ENCODE measurements around the gene DTNBP1. TPM values are rescaled to one million over a fixed set of nuclear protein-coding genes. Genes with fewer than 3 reads are reported as not detected.
A peak's percentile ranks its signal among the peaks of the same experiment; 100 is the strongest.

DTNBP1 gene
- polyA plus RNA-seq, 3 donors from 2014 or later = 60.3 to 109 (median 86.4) TPM

DNA sequence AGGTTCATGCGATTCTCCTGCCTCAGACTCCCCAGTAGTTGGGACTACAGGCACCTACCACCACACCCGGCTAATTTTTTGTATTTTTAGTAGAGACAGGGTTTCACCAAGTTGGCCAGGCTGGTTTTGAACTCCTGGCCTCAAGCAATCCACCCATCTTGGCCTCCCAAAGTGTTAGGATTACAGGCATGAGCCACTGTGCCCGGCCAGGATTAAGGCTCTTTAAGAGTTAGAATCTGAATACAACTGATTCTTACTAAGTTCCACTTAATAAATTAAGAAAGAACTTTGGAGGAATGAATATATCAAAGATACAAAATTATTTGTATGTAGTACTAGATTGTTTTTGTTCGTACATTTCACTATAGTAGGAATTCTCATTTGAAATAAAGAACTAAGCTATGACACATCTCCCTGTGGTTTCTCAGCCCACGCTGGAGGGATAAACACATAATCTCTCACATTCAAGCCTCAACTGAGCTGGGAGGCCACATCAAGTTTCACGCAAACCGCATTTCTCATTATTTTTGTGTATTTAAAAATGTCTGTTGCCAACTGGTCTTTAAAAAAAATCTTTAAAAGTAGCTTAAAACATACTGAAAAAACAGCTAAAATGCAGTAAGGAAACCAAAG is 34.2 kb downstream of the DTNBP1 start:
- DNase-seq = peak; percentile 71 to 74 (median 73)
- H3K4me1 Mint-ChIP-seq = peaks cover 60 to 82% of the 10 kb centered on the region in 2 donors
- peak overlapping the region; percentile 14 to 95 (median 81) for H3K27ac Mint-ChIP-seq
- peaks cover 0 to 18% (median 13%) of the 10 kb centered on the region in 3 donors for H3K36me3 Mint-ChIP-seq
- peaks cover 0 to 3% (median 3%) of the 10 kb centered on the region in 3 donors for H3K27me3 Mint-ChIP-seq (ENCODE audit: low read depth in 3 of 3)
- no peaks in the 10 kb centered on the region for H3K9me3 Mint-ChIP-seq
- H3K4me3 Mint-ChIP-seq = peak overlapping the region; percentile 73 to 89 (median 74)

- H3K4me3 Mint-ChIP-seq = peak overlapping the region; percentile 73 to 89 (median 74)
- peaks cover 0 to 13% (median 13%) of the 10 kb centered on the region in 3 donors for H3K36me3 Mint-ChIP-seq
- H3K9me3 Mint-ChIP-seq = no peaks in the 10 kb centered on the region
- no peak for DNase-seq
- peaks cover 0 to 3% (median 3%) of the 10 kb centered on the region in 3 donors for H3K27me3 Mint-ChIP-seq (ENCODE audit: low read depth in 3 of 3)
- H3K27ac Mint-ChIP-seq = peak overlapping the region in 5 of 6 donors; percentile 14 to 95 (median 84)
- peaks cover 52 to 83% of the 10 kb centered on the region in 2 donors for H3K4me1 Mint-ChIP-seq
Observed at GRCh38 chr6:15627821-15628220, 35.0 kb downstream of the DTNBP1 start.

GRCh38 chr6:15626878-15627674 is 35.8 kb downstream of the DTNBP1 start:
- H3K36me3 Mint-ChIP-seq = peaks cover 0 to 13% (median 13%) of the 10 kb centered on the region in 3 donors
- peak overlapping the region; percentile 73 to 89 (median 74) for H3K4me3 Mint-ChIP-seq
- H3K9me3 Mint-ChIP-seq = no peaks in the 10 kb centered on the region
- H3K27me3 Mint-ChIP-seq (ENCODE audit: low read depth in 3 of 3) = peaks cover 0 to 3% (median 3%) of the 10 kb centered on the region in 3 donors
- peaks cover 57 to 87% of the 10 kb centered on the region in 2 donors for H3K4me1 Mint-ChIP-seq
- peak in 1 of 3 donors; percentile 33 for DNase-seq
- H3K27ac Mint-ChIP-seq = peak overlapping the region in 5 of 6 donors; percentile 14 to 95 (median 82)

GRCh38 chr6:15626160-15626559 is 36.7 kb downstream of the DTNBP1 start:
- Mint-ChIP-seq H3K27me3 (ENCODE audit: low read depth in 3 of 3) (peaks cover 0 to 3% (median 3%) of the 10 kb centered on the region in 3 donors), H3K36me3 (peaks cover 0 to 13% (median 13%) of the 10 kb centered on the region in 3 donors), H3K27ac (peak overlapping the region in 2 of 6 donors; percentile 34 to 90), H3K4me3 (peak overlapping the region in 1 of 5 donors; percentile 74), H3K9me3 (no peaks in the 10 kb centered on the region), H3K4me1 (peaks cover 57 to 87% of the 10 kb centered on the region in 2 donors)
- no peak for DNase-seq

DNA sequence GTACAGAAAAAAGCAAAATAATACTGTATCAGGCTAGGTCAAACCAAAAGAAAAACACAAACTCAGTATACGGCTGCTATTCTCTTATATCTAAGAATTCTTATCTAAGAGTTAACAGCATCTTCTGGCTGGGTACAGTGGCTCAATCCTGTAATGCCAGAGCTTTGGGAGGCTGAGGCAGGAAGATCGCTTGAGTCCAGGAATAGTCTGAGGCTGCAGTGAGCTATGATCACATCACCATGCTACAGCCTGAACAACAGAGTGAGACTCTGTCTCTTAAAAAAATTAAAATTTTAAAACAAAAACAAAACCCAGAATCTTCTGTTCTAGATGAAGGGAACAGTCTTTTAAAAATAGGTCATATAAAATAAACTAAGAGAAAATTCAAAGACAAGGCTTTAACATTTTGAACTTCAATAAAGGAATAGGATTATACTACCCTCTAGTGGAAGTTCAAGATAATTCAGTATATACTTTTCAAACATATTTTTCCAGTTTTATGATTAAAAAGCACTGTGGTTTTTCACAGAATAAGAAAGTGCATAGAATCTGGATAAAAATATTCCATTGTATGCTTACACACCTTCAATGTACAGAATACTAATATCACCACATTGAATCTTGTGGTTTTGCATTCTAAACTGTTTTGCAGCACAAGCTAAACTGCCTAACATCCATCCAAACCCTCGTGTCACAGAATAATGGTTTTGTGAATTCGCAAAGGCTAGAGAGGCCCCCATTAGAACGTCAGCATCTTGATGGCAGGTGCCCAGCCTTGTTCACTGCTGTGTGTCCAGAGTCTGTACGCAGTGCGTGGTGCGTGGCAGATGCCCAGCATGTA is 39.3 kb downstream of the DTNBP1 start:
- Mint-ChIP-seq H3K9me3 (no peaks in the 10 kb centered on the region), H3K4me1 (peaks cover 46 to 79% of the 10 kb centered on the region in 2 donors), H3K36me3 (peaks cover 0 to 13% (median 13%) of the 10 kb centered on the region in 3 donors), H3K27ac (peak overlapping the region in 1 of 6 donors; percentile 8), H3K27me3 (ENCODE audit: low read depth in 3 of 3) (peaks cover 0 to 1% (median 0%) of the 10 kb centered on the region in 3 donors), H3K4me3 (no peak overlapping the region)
- peak; percentile 23 to 30 (median 29) for DNase-seq

DNA sequence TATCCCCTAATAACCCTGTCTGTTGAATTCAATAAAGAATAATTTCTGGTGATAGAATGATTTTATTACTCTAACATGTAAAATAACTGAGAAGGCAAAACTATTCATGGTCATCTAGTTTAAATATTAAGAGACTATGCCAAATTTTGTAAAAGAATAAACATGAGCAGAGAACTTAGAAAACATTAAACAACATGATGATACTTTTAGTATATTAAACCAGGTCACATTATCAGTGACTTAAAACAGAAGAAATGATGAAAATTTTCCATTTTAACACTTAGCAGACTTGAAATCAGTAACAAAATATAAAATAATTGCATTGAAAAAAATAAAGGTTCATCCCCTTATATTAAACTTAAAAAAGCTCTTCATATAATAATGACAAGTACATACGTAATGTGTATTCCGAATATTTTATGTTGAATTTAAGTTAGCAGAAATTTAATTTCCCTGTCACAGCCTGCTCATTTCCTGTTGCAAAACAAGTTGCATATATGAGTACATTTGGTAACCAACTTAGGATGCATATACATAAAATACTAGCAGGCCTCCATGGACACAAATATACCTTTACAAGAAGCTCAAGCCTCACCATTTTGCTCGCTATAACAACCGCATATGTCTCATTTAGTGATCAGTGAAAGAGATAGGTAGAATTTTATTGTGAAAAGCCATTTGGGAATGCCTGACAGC is 40.6 kb downstream of the DTNBP1 start:
- Mint-ChIP-seq H3K36me3 (peaks cover 0 to 13% (median 13%) of the 10 kb centered on the region in 3 donors), H3K27ac (peak overlapping the region; percentile 15 to 87 (median 56)), H3K9me3 (no peaks in the 10 kb centered on the region), H3K27me3 (ENCODE audit: low read depth in 3 of 3) (peaks cover 0 to 1% (median 0%) of the 10 kb centered on the region in 3 donors), H3K4me1 (peaks cover 46 to 79% of the 10 kb centered on the region in 2 donors), H3K4me3 (peak overlapping the region in 2 of 5 donors; percentile 10 to 59)
- no peak for DNase-seq

GRCh38 chr6:15621203-15622044 is 41.4 kb downstream of the DTNBP1 start:
- H3K27me3 Mint-ChIP-seq (ENCODE audit: low read depth in 3 of 3) = no peaks in the 10 kb centered on the region
- H3K27ac Mint-ChIP-seq = peak overlapping the region; percentile 21 to 87 (median 56)
- H3K9me3 Mint-ChIP-seq = no peaks in the 10 kb centered on the region
- peaks cover 47 to 79% of the 10 kb centered on the region in 2 donors for H3K4me1 Mint-ChIP-seq
- DNase-seq = no peak
- H3K4me3 Mint-ChIP-seq = peak overlapping the region in 2 of 5 donors; percentile 10 to 59
- H3K36me3 Mint-ChIP-seq = peaks cover 0 to 13% (median 9%) of the 10 kb centered on the region in 3 donors

DNA sequence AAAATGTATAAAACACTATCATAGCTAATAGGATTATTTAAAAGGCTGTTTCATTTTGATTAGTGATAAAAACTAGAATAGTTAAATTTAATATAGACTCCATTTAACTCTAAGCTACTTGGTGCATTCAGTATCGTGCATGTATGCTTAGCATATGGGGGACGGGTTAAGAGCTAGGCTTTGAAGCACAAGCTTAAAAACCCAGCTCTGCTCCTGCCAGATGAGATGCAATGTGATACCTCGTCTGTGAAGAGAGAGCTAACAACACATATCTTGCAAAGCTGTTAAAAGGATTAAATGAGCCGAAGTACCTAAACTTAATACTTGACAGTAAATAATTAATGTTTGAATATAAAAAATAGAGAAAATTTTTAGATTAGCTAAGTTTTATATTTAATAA is 42.2 kb downstream of the DTNBP1 start:
- no peaks in the 10 kb centered on the region for H3K9me3 Mint-ChIP-seq
- H3K27ac Mint-ChIP-seq = no peak overlapping the region
- no peak for DNase-seq
- peaks cover 0 to 7% (median 3%) of the 10 kb centered on the region in 3 donors for H3K36me3 Mint-ChIP-seq
- H3K4me1 Mint-ChIP-seq = peaks cover 55 to 79% of the 10 kb centered on the region in 2 donors
- H3K4me3 Mint-ChIP-seq = no peak overlapping the region
- H3K27me3 Mint-ChIP-seq (ENCODE audit: low read depth in 3 of 3) = no peaks in the 10 kb centered on the region

- Mint-ChIP-seq H3K36me3 (peaks cover 1 to 8% (median 2%) of the 10 kb centered on the region in 3 donors), H3K4me3 (no peak overlapping the region), H3K4me1 (peaks cover 62 to 77% of the 10 kb centered on the region in 2 donors), H3K27me3 (ENCODE audit: low read depth in 3 of 3) (no peaks in the 10 kb centered on the region), H3K9me3 (no peaks in the 10 kb centered on the region), H3K27ac (no peak overlapping the region)
- DNase-seq = no peak
Observed at GRCh38 chr6:15619330-15619729, 43.5 kb downstream of the DTNBP1 start.

GRCh38 chr6:15618685-15619084 is 44.1 kb downstream of the DTNBP1 start:
- Mint-ChIP-seq H3K9me3 (no peaks in the 10 kb centered on the region), H3K27me3 (ENCODE audit: low read depth in 3 of 3) (no peaks in the 10 kb centered on the region), H3K4me1 (peaks cover 68 to 77% of the 10 kb centered on the region in 2 donors), H3K27ac (no peak overlapping the region), H3K4me3 (no peak overlapping the region), H3K36me3 (peaks cover 8 to 15% (median 8%) of the 10 kb centered on the region in 3 donors)
- no peak for DNase-seq

GRCh38 chr6:15616261-15616660 is 46.6 kb downstream of the DTNBP1 start:
- no peak overlapping the region for H3K27ac Mint-ChIP-seq
- H3K4me3 Mint-ChIP-seq = no peak overlapping the region
- no peaks in the 10 kb centered on the region for H3K27me3 Mint-ChIP-seq (ENCODE audit: low read depth in 3 of 3)
- no peak for DNase-seq
- H3K4me1 Mint-ChIP-seq = peaks cover 70 to 71% of the 10 kb centered on the region in 2 donors
- peaks cover 15 to 27% (median 15%) of the 10 kb centered on the region in 3 donors for H3K36me3 Mint-ChIP-seq
- no peaks in the 10 kb centered on the region for H3K9me3 Mint-ChIP-seq

DNA sequence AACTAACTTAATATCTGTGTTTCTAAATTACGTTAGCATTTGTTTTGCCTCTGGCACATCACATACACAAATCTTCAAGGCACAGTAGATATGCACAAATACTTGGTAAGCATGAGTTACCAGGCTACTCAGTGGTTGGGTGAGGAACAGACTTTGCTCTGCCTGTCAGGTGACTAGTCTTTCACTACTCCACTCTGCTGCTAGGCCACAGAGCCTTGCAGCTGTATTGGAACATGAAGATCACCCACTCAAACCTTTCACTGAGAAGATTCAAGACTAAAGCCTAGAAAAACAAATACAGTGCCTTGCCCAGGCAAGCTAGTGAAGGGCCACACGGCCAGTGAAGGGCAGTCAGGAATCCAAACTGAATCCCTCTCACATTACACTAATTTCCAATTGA is 47.0 kb downstream of the DTNBP1 start:
- Mint-ChIP-seq H3K4me3 (no peak overlapping the region), H3K4me1 (peaks cover 68% of the 10 kb centered on the region in 2 donors), H3K27ac (no peak overlapping the region), H3K9me3 (no peaks in the 10 kb centered on the region), H3K27me3 (ENCODE audit: low read depth in 3 of 3) (no peaks in the 10 kb centered on the region), H3K36me3 (peaks cover 15 to 29% (median 15%) of the 10 kb centered on the region in 3 donors)
- DNase-seq = no peak
